Frontal cortex (tissue), 4 donors: ENCODE data around the gene TPI1. TPM values are rescaled to one million over a fixed set of nuclear protein-coding genes. Genes with fewer than 3 reads are reported as not detected.

Experiments used
- DNase-seq, 2 donors: peaks; one replicate each; pipeline ENCODE4 v3.0.0; 2012; ENCODE audit warnings: low spot score in 2 of 2
- FAIRE-seq: peaks from 2 replicates; lab custom pipeline; 2012; peaks lifted over from hg19 to GRCh38; lab: Jason Lieb, UNC
- total RNA-seq: library from RNA; depleted of rRNA; stranded (reverse); fragments of >200 nt; gene quantifications from one replicate; pipeline ENCODE4 v1.2.3, GENCODE V29; 2014
- donor health status: control.
- donor health status: control.
- donor health status: control.

TPI1 gene
- 293 TPM for total RNA-seq

DNA sequence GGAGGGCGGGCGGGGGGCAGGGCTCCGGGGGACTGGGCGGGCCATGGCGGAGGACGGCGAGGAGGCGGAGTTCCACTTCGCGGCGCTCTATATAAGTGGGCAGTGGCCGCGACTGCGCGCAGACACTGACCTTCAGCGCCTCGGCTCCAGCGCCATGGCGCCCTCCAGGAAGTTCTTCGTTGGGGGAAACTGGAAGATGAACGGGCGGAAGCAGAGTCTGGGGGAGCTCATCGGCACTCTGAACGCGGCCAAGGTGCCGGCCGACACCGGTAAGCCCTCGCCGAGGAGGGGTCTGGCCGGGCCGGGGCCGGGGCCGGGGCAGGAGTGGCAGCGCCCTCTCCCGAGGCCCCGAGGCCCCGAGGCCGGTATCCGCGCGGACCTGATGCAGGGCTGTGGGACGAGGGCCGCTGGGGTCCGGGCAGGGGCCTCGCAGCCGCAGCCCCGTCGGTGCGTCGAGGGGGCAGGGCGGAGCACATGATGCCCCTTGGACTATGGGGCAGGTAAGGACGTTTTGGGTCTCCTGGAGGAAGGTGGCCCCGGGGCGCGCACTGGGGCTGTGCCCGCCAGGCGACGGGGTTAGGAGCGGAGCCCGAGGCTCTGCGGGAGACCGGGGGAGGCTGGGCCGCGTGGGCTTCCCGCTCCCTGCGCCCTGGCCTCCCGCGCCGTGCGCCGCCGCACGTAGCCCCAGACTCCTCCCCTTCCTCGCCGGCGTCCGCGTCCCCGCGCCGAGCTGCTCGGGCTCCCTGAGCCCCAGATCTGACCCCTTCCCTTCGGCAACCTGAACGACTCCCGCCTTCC is at the start of gene TPI1:
TSS of gene TPI1 (plus strand) at position 119 of the 798 bp plus-strand sequence. CDS start at position 155, 36 bp downstream.
- peak; percentile 96 to 99 for DNase-seq
- no peak for FAIRE-seq

- DNase-seq (no peak), FAIRE-seq (no peak)
Measured at GRCh38 chr12:6817662-6818157, 49.6 kb upstream of the TPI1 start.

DNA sequence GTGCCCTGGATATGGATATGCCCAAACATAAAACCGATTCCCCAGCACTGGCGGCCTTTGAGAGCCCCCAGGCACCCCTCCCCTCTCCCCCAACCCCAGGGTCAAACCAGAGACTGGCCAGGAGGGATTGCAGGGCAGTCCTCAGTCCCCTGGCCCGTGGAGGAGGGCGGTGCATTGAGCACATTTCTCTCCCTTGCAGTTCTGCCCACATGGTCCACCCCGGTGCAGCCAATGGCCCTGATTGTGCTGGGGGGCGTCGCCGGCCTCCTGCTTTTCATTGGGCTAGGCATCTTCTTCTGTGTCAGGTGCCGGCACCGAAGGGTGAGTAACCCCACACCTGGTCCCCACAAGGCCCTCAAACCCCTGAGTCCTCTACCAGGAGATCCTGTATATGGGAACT is 49.1 kb upstream of the TPI1 start:
- DNase-seq (no peak), FAIRE-seq (no peak)

DNA sequence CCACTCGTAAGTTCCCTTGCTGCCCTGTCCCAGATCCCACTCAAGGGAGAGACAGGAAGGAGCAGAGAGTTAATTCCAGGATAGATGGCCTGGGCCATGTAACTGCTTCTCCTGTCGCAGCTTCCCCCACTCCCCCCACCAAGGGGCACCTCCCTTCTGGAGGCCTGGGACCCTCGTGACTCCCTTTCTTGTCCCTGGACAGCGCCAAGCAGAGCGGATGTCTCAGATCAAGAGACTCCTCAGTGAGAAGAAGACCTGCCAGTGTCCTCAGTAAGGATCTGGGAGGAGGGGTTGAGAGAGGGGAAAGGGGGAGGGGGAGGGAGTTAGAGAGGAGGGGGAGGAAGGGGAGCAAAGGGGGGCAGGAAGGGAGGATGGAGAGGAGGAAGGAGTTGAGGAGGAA is 48.7 kb upstream of the TPI1 start:
- DNase-seq = no peak

DNA sequence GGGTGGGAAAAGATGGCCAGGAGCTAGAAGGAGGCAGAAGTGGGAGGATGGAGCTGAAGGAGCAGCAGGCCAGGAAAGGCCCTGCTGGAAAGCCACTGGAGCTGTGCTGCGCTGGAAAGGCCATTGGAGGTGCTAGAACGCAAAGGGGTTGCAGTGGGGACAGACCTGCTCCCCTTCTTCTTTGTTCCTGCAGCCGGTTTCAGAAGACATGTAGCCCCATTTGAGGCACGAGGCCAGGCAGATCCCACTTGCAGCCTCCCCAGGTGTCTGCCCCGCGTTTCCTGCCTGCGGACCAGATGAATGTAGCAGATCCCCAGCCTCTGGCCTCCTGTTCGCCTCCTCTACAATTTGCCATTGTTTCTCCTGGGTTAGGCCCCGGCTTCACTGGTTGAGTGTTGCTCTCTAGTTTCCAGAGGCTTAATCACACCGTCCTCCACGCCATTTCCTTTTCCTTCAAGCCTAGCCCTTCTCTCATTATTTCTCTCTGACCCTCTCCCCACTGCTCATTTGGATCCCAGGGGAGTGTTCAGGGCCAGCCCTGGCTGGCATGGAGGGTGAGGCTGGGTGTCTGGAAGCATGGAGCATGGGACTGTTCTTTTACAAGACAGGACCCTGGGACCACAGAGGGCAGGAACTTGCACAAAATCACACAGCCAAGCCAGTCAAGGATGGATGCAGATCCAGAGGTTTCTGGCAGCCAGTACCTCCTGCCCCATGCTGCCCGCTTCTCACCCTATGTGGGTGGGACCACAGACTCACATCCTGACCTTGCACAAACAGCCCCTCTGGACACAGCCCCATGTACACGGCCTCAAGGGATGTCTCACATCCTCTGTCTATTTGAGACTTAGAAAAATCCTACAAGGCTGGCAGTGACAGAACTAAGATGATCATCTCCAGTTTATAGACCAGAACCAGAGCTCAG is 48.0 kb upstream of the TPI1 start:
- FAIRE-seq (no peak), DNase-seq (no peak)

More for the DNA sequence above, 48.7 kb upstream of the TPI1 start:
- no peak for FAIRE-seq

GRCh38 chr12:6820166-6820565 is 47.2 kb upstream of the TPI1 start:
- FAIRE-seq (no peak), DNase-seq (no peak)

- DNase-seq (peak in 1 of 2 donors; percentile 68), FAIRE-seq (no peak)
Measured at GRCh38 chr12:6821591-6822425, 45.5 kb upstream of the TPI1 start, which contains the start of gene GPR162. GPR162 (plus strand) TSS chr12:6821821; CDS start chr12:6823899, 2,078 bp downstream.

GRCh38 chr12:6822426-6823135 is 44.8 kb upstream of the TPI1 start:
- no peak for DNase-seq
- no peak for FAIRE-seq

DNA sequence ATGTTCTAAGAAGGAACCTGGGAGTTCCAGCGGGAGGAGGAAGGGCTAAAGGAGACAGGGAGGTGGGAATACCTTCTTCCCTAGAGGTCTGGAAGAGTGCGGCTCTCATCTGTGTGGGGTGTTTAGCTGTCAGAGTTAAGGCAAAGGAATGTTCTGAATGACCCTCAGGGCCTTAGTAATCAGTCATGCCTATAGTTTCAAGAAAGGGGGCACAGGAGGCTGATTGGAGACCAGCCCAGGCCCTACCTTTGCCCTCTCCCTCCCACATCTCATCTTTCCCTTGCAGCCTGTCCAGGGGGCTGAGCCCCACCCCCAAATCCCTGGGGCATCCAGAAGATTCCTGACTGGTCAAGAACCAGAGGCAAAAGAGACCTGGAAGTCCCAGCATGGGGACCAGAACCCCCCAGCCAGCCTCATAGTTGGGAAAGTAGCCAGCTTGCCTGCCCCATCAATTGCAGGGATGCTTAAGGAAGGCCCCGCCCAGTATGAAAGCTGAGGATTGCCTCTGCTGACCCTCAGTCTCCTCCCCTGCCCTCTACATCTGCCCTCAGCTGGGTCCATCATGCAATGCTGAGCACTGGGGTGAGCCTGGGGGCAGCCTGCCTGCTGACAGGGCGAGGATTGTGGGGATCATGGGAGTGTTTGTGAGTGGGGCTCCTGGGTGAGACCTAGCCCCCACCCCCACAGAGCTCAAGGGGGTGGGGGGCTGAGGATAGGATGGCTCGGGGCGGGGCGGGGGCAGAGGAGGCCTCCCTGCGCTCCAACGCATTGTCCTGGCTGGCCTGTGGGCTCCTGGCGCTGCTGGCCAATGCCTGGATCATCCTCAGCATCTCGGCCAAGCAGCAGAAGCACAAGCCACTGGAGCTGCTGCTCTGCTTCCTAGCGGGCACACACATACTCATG is 43.9 kb upstream of the TPI1 start:
- no peak for FAIRE-seq

GRCh38 chr12:6824085-6824775 is 43.1 kb upstream of the TPI1 start:
- DNase-seq (no peak), FAIRE-seq (no peak)

More for the DNA sequence above, 43.9 kb upstream of the TPI1 start:
- DNase-seq = no peak

GRCh38 chr12:6824901-6825381 is 42.4 kb upstream of the TPI1 start:
- no peak for DNase-seq
- no peak for FAIRE-seq

DNA sequence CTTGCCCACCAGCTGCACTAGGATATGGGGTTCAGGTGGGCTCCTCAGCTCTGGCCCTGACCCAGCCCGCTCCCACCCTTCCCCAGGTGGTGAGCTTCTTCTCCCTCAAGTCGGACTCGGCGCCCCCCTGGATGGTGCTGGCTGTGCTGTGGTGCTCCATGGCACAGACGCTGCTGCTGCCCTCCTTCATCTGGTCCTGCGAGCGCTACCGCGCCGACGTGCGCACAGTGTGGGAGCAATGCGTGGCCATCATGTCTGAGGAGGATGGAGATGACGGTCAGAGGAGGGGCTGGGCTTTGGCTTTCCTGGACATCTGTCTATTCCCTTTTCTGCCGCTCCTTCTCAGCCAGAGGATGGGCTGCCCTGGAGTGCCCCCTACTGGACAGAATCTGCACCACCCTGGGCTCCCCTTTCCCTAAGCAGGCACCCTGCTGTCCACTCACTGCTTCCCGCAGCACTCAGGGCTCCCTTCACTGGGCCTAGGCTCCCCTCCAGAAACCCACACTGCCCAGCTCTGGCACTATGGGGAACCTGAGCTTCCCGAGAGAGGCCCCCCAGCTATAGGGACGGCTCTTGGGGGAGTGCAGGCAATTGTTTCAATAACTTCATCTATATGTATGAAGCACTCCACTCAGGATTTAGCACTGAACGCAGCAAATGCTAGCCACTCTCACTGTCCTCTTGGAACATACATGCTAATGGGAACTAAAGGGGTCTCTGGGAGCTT is 41.8 kb upstream of the TPI1 start:
- DNase-seq = peak; percentile 88 to 93

DNA sequence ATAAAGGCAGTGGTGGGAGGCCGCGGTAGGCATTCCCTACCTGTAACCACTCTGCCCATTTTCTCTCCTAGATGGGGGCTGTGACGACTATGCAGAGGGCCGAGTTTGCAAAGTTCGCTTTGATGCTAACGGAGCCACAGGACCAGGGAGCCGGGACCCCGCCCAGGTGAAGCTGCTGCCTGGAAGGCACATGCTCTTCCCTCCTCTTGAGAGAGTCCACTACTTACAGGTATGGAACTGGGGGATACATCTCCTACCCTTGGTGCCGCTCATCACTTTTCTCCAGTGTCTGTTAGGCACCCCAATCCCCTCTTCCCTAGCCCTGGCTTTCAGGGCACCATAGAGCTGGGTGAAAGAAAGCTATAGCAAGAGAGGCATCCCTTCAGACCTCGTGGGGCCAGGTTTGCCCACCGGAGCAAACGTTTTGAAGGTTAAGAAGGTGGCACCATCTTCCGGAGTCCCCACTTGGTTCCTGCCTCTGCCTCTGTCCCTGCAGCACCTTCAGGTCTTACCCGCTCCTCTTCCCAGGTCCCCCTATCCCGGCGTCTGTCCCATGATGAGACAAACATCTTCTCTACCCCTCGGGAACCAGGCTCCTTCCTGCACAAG is 41.1 kb upstream of the TPI1 start:
- FAIRE-seq (no peak), DNase-seq (no peak)

More for the DNA sequence above, 41.8 kb upstream of the TPI1 start:
- FAIRE-seq = no peak

GRCh38 chr12:6826734-6827436 is 40.4 kb upstream of the TPI1 start:
- no peak for FAIRE-seq
- DNase-seq = no peak

GRCh38 chr12:6827437-6827911 is 39.9 kb upstream of the TPI1 start:
- DNase-seq (peak; percentile 80 to 84), FAIRE-seq (no peak)
